Lower lobe of right lung (tissue), 2 donors: ENCODE results near the gene TOP3A. TPM values are rescaled to one million over a fixed set of nuclear protein-coding genes. Genes with fewer than 3 reads are reported as not detected.

Source experiments
- ATAC-seq, 2 donors: fragments of 200-7000 bp; cut with Tn5 transposase; one replicate each; pipeline ENCODE4 v1.9.1; 2020 to 2022; ENCODE audit warnings: mild to moderate bottlenecking in 2 of 2, moderate library complexity in 2 of 2
- DNase-seq: peaks from one replicate; pipeline ENCODE4 v3.0.0-alpha.2; 2020
- H3K27ac ChIP-seq: fragments of 200-600 bp; one replicate; pipeline ENCODE4 v1.8.0; 2022
- H3K27me3 ChIP-seq: fragments of 200-600 bp; one replicate; pipeline ENCODE4 v1.8.0; 2022; ENCODE audit warnings: low read depth
- H3K36me3 ChIP-seq: fragments of 200-600 bp; one replicate; pipeline ENCODE4 v1.8.0; 2022; ENCODE audit warnings: mild to moderate bottlenecking
- H3K4me1 ChIP-seq: fragments of 200-600 bp; one replicate; pipeline ENCODE4 v1.8.0; 2022
- H3K4me3 ChIP-seq: fragments of 200-600 bp; one replicate; pipeline ENCODE4 v1.8.0; 2022; ENCODE audit warnings: mild to moderate bottlenecking
- H3K9me3 ChIP-seq: fragments of 200-600 bp; one replicate; pipeline ENCODE4 v1.8.0; 2022
- CTCF ChIP-seq: fragments of 200-600 bp; IDR thresholded peaks from one replicate; pipeline ENCODE4 v1.8.0; 2022; ENCODE audit warnings: antibody characterized with exemption, mild to moderate bottlenecking
- intact Hi-C: fragments of 100-400 bp; cut with DNase I; formaldehyde crosslinking; loops from one replicate; pipeline ENCODE4 v1.11.0; 2022
- total RNA-seq: library from RNA; stranded (reverse); fragmentation: NEBNext Ultra II Directional; extraction: Animal tissue kit (Norgen Biotek cat#: 25700); gene quantifications from one replicate; pipeline ENCODE4 v1.2.1, GENCODE V29; 2021
- donor health status: DM: no; HTN: yes; CAD: no; lungs with severe emphysema.

TOP3A gene
- total RNA-seq, 1 donor from 2014 or later, result 31.2 TPM

DNA sequence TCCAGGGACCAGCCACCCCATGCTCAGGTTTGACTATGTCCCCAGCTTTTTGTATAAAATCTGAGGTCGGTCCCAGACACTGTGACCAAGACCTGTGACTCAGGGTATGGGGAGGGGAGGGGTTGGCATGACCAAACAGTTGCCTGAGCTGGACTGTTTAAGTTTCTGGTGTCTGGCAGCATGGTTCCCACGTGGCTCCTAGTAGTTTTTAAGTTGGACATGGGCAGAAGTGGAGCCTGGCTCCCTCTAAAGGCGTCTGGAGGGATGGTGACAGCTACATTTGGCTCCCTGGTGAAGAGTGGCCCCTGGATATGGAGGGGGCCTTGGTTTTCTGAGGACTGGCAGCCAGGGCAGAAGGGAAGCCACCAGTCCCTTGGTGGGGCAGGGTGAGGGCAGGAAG is 8.2 kb upstream of the TOP3A start:
- intact Hi-C loops, result no loop called here
- H3K27me3 ChIP-seq, result no peaks in the 10 kb centered on the region
- H3K9me3 ChIP-seq, result no peaks in the 10 kb centered on the region
- H3K4me3 ChIP-seq, result no peak overlapping the region
- H3K27ac ChIP-seq, result no peak overlapping the region
- DNase-seq, result no peak
- no peak for TF ChIP-seq CTCF
- H3K4me1 ChIP-seq, result peaks cover 35% of the 10 kb centered on the region
- ATAC-seq, result no peak
- peaks cover 93% of the 10 kb centered on the region for H3K36me3 ChIP-seq

GRCh38 chr17:18322522-18322921 is 7.7 kb upstream of the TOP3A start:
- DNase-seq (no peak), ATAC-seq (no peak)
- peaks cover 93% of the 10 kb centered on the region for H3K36me3 ChIP-seq
- peaks cover 40% of the 10 kb centered on the region for H3K4me1 ChIP-seq
- no peak for TF ChIP-seq CTCF
- H3K9me3 ChIP-seq, result no peaks in the 10 kb centered on the region
- no peak overlapping the region for H3K27ac ChIP-seq
- H3K4me3 ChIP-seq, result no peak overlapping the region
- H3K27me3 ChIP-seq, result no peaks in the 10 kb centered on the region
- intact Hi-C loops, result no loop called here

DNA sequence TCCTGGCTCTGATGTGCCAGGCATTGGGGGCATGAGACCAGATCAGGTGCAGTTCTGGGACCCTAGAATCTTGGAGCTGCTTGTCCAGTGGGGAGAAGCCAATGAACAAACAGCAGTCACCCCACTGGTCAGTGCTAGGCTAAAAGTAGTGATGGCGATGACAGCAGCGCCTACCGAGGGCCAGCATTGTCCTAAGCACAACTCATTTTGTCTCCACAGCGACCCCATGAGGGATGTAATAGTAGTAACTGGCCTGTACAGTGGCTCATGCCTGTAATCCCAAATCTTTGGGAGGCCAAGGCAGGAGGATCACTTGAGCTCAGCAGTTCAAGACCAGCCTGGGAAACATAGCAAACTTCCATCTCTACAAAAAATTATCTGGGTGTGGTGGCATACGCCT is 6.5 kb upstream of the TOP3A start:
- peaks cover 93% of the 10 kb centered on the region for H3K36me3 ChIP-seq
- no peak for ATAC-seq
- TF ChIP-seq CTCF, result no peak

GRCh38 chr17:18320301-18320700 is 5.5 kb upstream of the TOP3A start:
- Histone ChIP-seq H3K36me3 (peaks cover 83% of the 10 kb centered on the region), H3K4me3 (no peak overlapping the region), H3K4me1 (peaks cover 57% of the 10 kb centered on the region), H3K27ac (no peak overlapping the region), H3K27me3 (no peaks in the 10 kb centered on the region), H3K9me3 (no peaks in the 10 kb centered on the region)
- no peak for TF ChIP-seq CTCF
- DNase-seq, result peak; percentile 28
- intact Hi-C loops, result no loop called here
- no peak for ATAC-seq

More for the DNA sequence above, 6.5 kb upstream of the TOP3A start:
- no peak for DNase-seq
- Histone ChIP-seq H3K27ac (no peak overlapping the region), H3K9me3 (no peaks in the 10 kb centered on the region), H3K27me3 (no peaks in the 10 kb centered on the region), H3K4me1 (peaks cover 52% of the 10 kb centered on the region), H3K4me3 (no peak overlapping the region)
- intact Hi-C loops, result no loop called here

DNA sequence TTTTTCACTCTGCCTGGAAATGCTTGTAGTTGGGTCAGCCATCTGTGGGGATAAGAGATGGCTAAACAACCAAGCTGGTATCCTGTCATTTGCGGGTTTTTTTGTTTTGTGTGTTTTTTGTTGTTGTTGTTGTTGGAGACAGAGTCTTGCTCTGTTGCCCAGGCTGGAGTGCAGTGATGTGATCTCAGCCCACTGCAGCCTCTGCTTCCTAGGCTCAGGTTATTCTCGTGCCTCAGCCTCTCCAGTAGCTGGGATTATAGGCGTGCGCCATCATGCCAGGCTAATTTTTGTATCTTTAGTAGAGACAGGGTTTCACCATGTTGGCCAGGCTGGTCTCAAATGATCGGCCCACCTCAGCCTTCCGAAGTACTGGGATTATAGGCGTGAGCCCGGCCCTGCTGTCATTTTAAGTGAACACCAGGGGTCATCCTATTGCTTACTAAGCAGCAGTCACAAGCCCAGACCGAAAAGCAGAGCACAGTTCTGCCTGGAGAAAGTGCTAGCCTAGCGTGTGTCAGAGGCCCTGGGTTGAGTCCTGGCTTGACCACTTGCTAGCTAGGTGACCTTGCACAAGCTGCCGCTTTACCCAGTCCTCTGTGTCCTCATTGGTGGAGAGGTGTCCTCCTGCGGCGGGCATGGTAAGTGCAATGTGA is 4.9 kb upstream of the TOP3A start:
- TF ChIP-seq CTCF, result no peak
- no peaks in the 10 kb centered on the region for H3K9me3 ChIP-seq
- H3K4me3 ChIP-seq, result peak overlapping the region; percentile 34
- H3K4me1 ChIP-seq, result peaks cover 57% of the 10 kb centered on the region
- H3K27me3 ChIP-seq, result no peaks in the 10 kb centered on the region
- no peak overlapping the region for H3K27ac ChIP-seq
- intact Hi-C loops, result no loop called here
- DNase-seq, result no peak
- no peak for ATAC-seq
- peaks cover 78% of the 10 kb centered on the region for H3K36me3 ChIP-seq
